K562 (cell line): ENCODE results near the gene CCDC187.

Source experiments
- ATF2 ChIP-seq: sonication (generic); formaldehyde crosslinking; IDR thresholded peaks from 2 replicates; pipeline ENCODE4 v1.8.1; 2022; ENCODE audit warnings: missing genetic modification reagents
- CHD1 ChIP-seq: fragments of 200-600 bp; sonication (generic); IDR thresholded peaks from one replicate; pipeline ENCODE4 v1.6.1; 2012; ENCODE audit warnings: mild to moderate bottlenecking, moderate library complexity, low read length, inconsistent platforms
- CTCF ChIP-seq, 3 experiments: IDR thresholded peaks in 2 of 3; conservative IDR thresholded peaks in 1 of 3; 2 replicates each; pipeline ENCODE4 v1.5.1; 2011 to 2012; ENCODE audit warnings: low read length in 3 of 3, mild to moderate bottlenecking in 3 of 3, control low read depth in 2 of 3, improper control_type of control experiment in 1 of 3, inconsistent platforms in 1 of 3, low read depth in 1 of 3, mixed read lengths in 1 of 3, moderate library complexity in 1 of 3; ENCODE audit not compliant: insufficient read depth in 2 of 3
- POLR2A ChIP-seq: fragments of 450-650 bp; conservative IDR thresholded peaks from 2 replicates; pipeline ENCODE4 v1.6.1; 2016
- TEAD4 ChIP-seq, 2 experiments: sonication (generic) in 1 of 2; formaldehyde crosslinking in 1 of 2; IDR thresholded peaks; 2 replicates each; pipeline versions ENCODE4 v1.6.1 to v1.8.0; 2012 to 2022; ENCODE audit warnings: borderline replicate concordance in 1 of 2, inconsistent platforms in 1 of 2, low read length in 1 of 2, mild to moderate bottlenecking in 1 of 2, missing genetic modification reagents in 1 of 2
- ZZZ3 ChIP-seq: fragments of 450-650 bp; IDR thresholded peaks from 2 replicates; pipeline ENCODE4 v1.6.1; 2016; ENCODE audit warnings: antibody characterized with exemption, mild to moderate bottlenecking, moderate library complexity
- TF ChIP-seq, protein P1 (sequence below): IDR thresholded peaks from 2 replicates; pipeline ENCODE4 v1.6.1; 2012; ENCODE audit warnings: low read depth, low read length, improper control_type of control experiment, borderline replicate concordance

GRCh38 chr9:136281421-136282271 is 22.2 kb downstream of the CCDC187 start:
- TF ChIP-seq POLR2A (no peak), ZZZ3 (no peak), CTCF (IDR thresholded peaks at IDR 0.05 in 2 of 3, conservative IDR thresholded peaks at IDR 0.05 in 1 of 3; ENCODE audit: insufficient read depth in 2 of 3, low read depth in 1 of 3, low read length in 3 of 3) (no peak), ATF2 (CRISPR knock-in tag) (no peak), CHD1 (no peak), TEAD4 (IDR thresholded peaks at IDR 0.05; ENCODE audit: low read length) (no peak), TEAD4 (CRISPR knock-in tag; IDR thresholded peaks at IDR 0.05; ENCODE audit: borderline replicate concordance) (no peak)
- TF ChIP-seq, protein P1, sequence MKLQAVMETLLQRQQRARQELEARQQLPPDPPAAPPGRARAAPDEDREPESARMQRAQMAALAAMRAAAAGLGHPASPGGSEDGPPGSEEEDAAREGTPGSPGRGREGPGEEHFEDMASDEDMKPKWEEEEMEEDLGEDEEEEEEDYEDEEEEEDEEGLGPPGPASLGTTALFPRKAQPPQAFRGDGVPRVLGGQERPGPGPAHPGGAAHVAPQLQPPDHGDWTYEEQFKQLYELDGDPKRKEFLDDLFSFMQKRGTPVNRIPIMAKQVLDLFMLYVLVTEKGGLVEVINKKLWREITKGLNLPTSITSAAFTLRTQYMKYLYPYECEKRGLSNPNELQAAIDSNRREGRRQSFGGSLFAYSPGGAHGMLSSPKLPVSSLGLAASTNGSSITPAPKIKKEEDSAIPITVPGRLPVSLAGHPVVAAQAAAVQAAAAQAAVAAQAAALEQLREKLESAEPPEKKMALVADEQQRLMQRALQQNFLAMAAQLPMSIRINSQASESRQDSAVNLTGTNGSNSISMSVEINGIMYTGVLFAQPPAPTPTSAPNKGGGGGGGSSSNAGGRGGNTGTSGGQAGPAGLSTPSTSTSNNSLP, result no peak
